IMR-90 (cell line): ENCODE measurements around the gene EGFR.

Experiments used
- BHLHE40 ChIP-seq: fragments of 150-350 bp; IDR thresholded peaks from 2 replicates; pipeline ENCODE4 v1.6.1; 2016; ENCODE audit warnings: mild to moderate bottlenecking, low read depth, low read length
- MAZ ChIP-seq: IDR thresholded peaks from 2 replicates; pipeline ENCODE4 v1.6.1; 2012; ENCODE audit warnings: low read depth, mild to moderate bottlenecking, low read length, improper control_type of control experiment, moderate library complexity, borderline replicate concordance
- POLR2A ChIP-seq: IDR thresholded peaks from 2 replicates; pipeline ENCODE4 v1.6.1; 2012; ENCODE audit warnings: mild to moderate bottlenecking, low read depth, low read length
- RAD21 ChIP-seq: IDR thresholded peaks from 2 replicates; pipeline ENCODE4 v1.6.1; 2012; ENCODE audit warnings: low read length, improper control_type of control experiment
- RFX5 ChIP-seq: IDR thresholded peaks from 2 replicates; pipeline ENCODE4 v1.8.0; 2012; ENCODE audit warnings: low read depth, mild to moderate bottlenecking, low read length, moderate library complexity
- TF ChIP-seq, protein P1 (sequence below): conservative IDR thresholded peaks from 2 replicates; pipeline ENCODE4 v1.5.1; 2012; ENCODE audit warnings: mild to moderate bottlenecking, low read depth, low read length, improper control_type of control experiment

GRCh38 chr7:55209366-55209765 is 190.5 kb downstream of the EGFR start:
- no peak for TF ChIP-seq BHLHE40
- TF ChIP-seq, protein P1, sequence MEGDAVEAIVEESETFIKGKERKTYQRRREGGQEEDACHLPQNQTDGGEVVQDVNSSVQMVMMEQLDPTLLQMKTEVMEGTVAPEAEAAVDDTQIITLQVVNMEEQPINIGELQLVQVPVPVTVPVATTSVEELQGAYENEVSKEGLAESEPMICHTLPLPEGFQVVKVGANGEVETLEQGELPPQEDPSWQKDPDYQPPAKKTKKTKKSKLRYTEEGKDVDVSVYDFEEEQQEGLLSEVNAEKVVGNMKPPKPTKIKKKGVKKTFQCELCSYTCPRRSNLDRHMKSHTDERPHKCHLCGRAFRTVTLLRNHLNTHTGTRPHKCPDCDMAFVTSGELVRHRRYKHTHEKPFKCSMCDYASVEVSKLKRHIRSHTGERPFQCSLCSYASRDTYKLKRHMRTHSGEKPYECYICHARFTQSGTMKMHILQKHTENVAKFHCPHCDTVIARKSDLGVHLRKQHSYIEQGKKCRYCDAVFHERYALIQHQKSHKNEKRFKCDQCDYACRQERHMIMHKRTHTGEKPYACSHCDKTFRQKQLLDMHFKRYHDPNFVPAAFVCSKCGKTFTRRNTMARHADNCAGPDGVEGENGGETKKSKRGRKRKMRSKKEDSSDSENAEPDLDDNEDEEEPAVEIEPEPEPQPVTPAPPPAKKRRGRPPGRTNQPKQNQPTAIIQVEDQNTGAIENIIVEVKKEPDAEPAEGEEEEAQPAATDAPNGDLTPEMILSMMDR, result no peak
- no peak for TF ChIP-seq POLR2A
- no peak for TF ChIP-seq RAD21
- TF ChIP-seq RFX5, result no peak
- TF ChIP-seq MAZ, result no peak
